T-cell (primary cell): ENCODE results near the gene GUCD1. TPM values are rescaled to one million over a fixed set of nuclear protein-coding genes. Genes with fewer than 3 reads are reported as not detected.

ENCODE experiments used
- ATAC-seq, 4 experiments: fragments of 200-7000 bp in 3 of 4; fragments of 150-1000 bp in 1 of 4; cut with Tn5 transposase; replicated peaks in 1 of 4; 1 replicate in 3 of 4; 2 replicates in 1 of 4; pipeline ENCODE4 v1.10.0; 2021; ENCODE audit warnings: moderate library complexity in 3 of 4, mild to moderate bottlenecking in 2 of 4, moderate number of reproducible peaks in 1 of 4
- CTCF ChIA-PET, 2 donors: fragments of 300-600 bp; sonication (Branson Sonifier 250); formaldehyde crosslinking; loops; one replicate each; lab custom pipeline; 2022; ENCODE audit warnings: antibody characterized with exemption in 2 of 2; lab: Charles Lee
- POLR2A ChIA-PET, 2 donors: fragments of 300-600 bp; sonication (Branson Sonifier 250); formaldehyde crosslinking; loops; one replicate each; lab custom pipeline; 2022; ENCODE audit warnings: antibody characterized with exemption in 2 of 2; lab: Charles Lee
- DNase-seq, 35 experiments: peaks; one replicate each; pipeline versions ENCODE4 v3.0.0 to v3.0.0-alpha.2; 2013 to 2023
- H3K27ac ChIP-seq: one replicate; pipeline ENCODE4 v1.5.1; 2013; ENCODE audit warnings: low read length
- H3K27me3 ChIP-seq, 2 experiments: replicated peaks in 1 of 2; 1 replicate in 1 of 2; 2 replicates in 1 of 2; pipeline versions ENCODE4 v1.6.1 to v1.7.0; 2013; ENCODE audit warnings: low read length in 1 of 2, mixed read lengths in 1 of 2; ENCODE audit not compliant: control insufficient read depth in 2 of 2, insufficient read depth in 2 of 2; ENCODE audit errors: extremely low read depth in 1 of 2
- H3K36me3 ChIP-seq, 2 donors: 1 replicate in 1 of 2; 2 replicates in 1 of 2; pipeline versions ENCODE4 v1.6.1 to v1.7.0; 2013; ENCODE audit warnings: low read length in 1 of 2; ENCODE audit not compliant: control insufficient read depth in 2 of 2, insufficient read depth in 1 of 2; ENCODE audit errors: extremely low read depth in 1 of 2
- H3K4me1 ChIP-seq, 2 experiments: 1 replicate in 1 of 2; 2 replicates in 1 of 2; pipeline versions ENCODE4 v1.6.1 to v1.7.0; 2013; ENCODE audit warnings: low read length in 2 of 2, mixed read lengths in 1 of 2; ENCODE audit not compliant: insufficient read depth in 2 of 2, control insufficient read depth in 1 of 2; ENCODE audit errors: extremely low read depth in 1 of 2
- H3K4me3 ChIP-seq, 2 donors: 1 replicate in 1 of 2; 2 replicates in 1 of 2; pipeline versions ENCODE4 v1.5.1 to v1.7.0; 2013; ENCODE audit warnings: mild to moderate bottlenecking in 2 of 2, low read length in 1 of 2, moderate library complexity in 1 of 2; ENCODE audit not compliant: control insufficient read depth in 1 of 2; ENCODE audit errors: extremely low read depth in 1 of 2
- H3K9me3 ChIP-seq: 2 replicates; pipeline ENCODE4 v1.7.0; 2013
- H3K27ac Mint-ChIP-seq, 2 donors: one replicate each; pipeline ENCODE4 v1.8.0; 2020 to 2021; ENCODE audit warnings: mild to moderate bottlenecking in 2 of 2, mixed read lengths in 2 of 2
- H3K27me3 Mint-ChIP-seq, 2 donors: one replicate each; pipeline ENCODE4 v1.8.0; 2021 to 2022; ENCODE audit warnings: mixed read lengths in 2 of 2
- H3K36me3 Mint-ChIP-seq: one replicate; pipeline ENCODE4 v1.8.0; 2021; ENCODE audit warnings: mixed read lengths
- H3K4me1 Mint-ChIP-seq, 3 donors: one replicate each; pipeline ENCODE4 v1.8.0; 2020 to 2022; ENCODE audit warnings: mixed read lengths in 3 of 3, mild to moderate bottlenecking in 1 of 3
- H3K4me3 Mint-ChIP-seq, 3 donors: one replicate each; pipeline ENCODE4 v1.8.0; 2020 to 2022; ENCODE audit warnings: mild to moderate bottlenecking in 3 of 3, mixed read lengths in 3 of 3, moderate library complexity in 3 of 3
- H3K9me3 Mint-ChIP-seq, 3 donors: one replicate each; pipeline ENCODE4 v1.8.0; 2020 to 2022; ENCODE audit warnings: mixed read lengths in 3 of 3
- WGBS: methylation state at CpG from one replicate; pipeline ENCODE4 v1.1.5; 2013; ENCODE audit warnings: missing lambda C conversion rate; ENCODE audit not compliant: insufficient coverage; 5-methylcytosine and 5-hydroxymethylcytosine counted together
- total RNA-seq, 35 experiments: library from RNA in 6 of 35; stranded (reverse) in 6 of 35; fragments of 120-200 nt in 1 of 35; gene quantifications; one replicate each; pipeline versions ENCODE4 v1.2.1 to v1.2.4 and lab custom pipeline; 2013 to 2026

Gene GUCD1
- total RNA-seq, 5 donors from 2014 or later (not counting 1 experiment from before 2014, with no cell fraction given), result 51.2 to 81.8 (median 73.0) TPM

DNA sequence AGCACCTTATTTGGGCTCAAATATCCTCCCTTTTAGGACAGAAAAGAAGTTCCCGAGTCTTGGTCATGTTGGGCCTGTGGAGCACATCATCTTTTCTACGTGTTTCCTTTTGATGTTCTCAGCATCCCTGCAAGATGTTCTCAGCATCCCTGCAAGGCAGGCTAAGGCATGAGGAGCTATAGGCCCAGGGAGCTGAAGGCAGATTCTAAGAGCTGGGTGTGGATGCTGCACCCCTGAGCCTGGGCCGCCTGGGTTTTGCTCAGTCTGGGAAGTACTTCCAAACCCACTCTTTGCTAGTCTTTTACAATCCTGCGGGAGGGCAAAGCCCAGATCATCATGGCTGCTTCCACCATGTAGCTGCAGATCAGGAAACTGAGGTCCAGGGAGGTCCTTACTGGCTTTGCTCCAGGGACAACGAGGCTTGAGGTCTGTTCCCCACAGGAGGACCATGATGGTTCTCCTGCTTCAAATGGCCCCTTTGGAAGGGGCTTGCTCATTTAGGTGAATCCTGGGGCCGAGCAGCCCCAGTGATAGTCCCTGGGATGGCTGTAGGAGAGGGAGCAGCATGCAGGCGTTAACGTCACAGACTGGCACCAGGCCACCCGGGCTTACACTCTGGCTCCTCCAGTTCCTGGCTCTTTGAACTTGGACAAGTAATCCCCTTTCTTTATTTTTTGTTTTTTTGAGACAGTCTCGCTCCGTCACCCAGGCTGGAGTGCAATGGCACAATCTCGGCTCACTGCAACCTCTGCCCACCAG lies 27.3 kb upstream of the GUCD1 start:
- DNase-seq (no peak), ATAC-seq (no peak)
- no peak overlapping the region for H3K4me3 Mint-ChIP-seq
- Histone ChIP-seq H3K4me1 (no peaks in the 10 kb centered on the region), H3K36me3 (no peaks in the 10 kb centered on the region), H3K9me3 (no peaks in the 10 kb centered on the region), H3K27me3 (no peaks in the 10 kb centered on the region), H3K4me3 (no peak overlapping the region), H3K27ac (no peak overlapping the region)
- H3K27ac Mint-ChIP-seq, result no peak overlapping the region
- no peaks in the 10 kb centered on the region for H3K27me3 Mint-ChIP-seq
- H3K9me3 Mint-ChIP-seq, result no peaks in the 10 kb centered on the region
- peaks cover 0 to 10% (median 0%) of the 10 kb centered on the region in 3 donors for H3K4me1 Mint-ChIP-seq
- POLR2A ChIA-PET, result interaction anchor here in 1 of 2 donors (0.5 kb wide), 1 partner anchor 1722 kb away, joined by 3 read pairs; no protein-coding TSS in a partner anchor
- WGBS, result 96% methylated on average over 7 of the region's 12 CpGs
- CTCF ChIA-PET, result no interaction called here
- H3K36me3 Mint-ChIP-seq, result peaks cover 3% of the 10 kb centered on the region

DNA sequence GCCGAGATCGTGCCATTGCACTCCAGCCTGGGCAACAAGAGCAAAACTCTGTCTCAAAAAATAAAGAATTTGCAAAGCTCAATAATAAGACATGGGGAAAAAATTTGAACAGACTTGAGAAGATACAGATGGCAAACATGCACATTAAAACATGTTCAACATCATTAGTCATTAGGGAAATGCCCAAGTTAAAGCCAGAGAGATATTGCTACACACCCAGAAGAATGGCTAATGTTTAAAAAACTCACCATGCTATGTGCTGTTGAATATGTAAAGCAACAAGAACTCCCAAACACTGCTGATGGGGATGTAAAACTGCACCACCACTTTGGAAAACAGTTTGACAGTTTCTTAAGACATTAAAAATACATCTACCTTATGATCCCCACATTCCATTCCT lies 25.3 kb upstream of the GUCD1 start:
- no CpG with 5 or more reads among the region's 2 CpGs for WGBS
- Mint-ChIP-seq H3K27ac (no peak overlapping the region), H3K4me3 (no peak overlapping the region), H3K4me1 (peaks cover 0 to 10% (median 0%) of the 10 kb centered on the region in 3 donors), H3K9me3 (no peaks in the 10 kb centered on the region), H3K36me3 (peaks cover 6% of the 10 kb centered on the region), H3K27me3 (no peaks in the 10 kb centered on the region)
- peaks cover 0 to 5% of the 10 kb centered on the region in 2 donors for H3K36me3 ChIP-seq
- ChIA-PET POLR2A (no interaction called here), CTCF (no interaction called here)
- ATAC-seq, result no peak
- H3K9me3 ChIP-seq, result no peaks in the 10 kb centered on the region
- H3K27ac ChIP-seq, result no peak overlapping the region
- H3K27me3 ChIP-seq, result no peaks in the 10 kb centered on the region
- no peak for DNase-seq
- H3K4me3 ChIP-seq, result no peak overlapping the region
- no peaks in the 10 kb centered on the region for H3K4me1 ChIP-seq

DNA sequence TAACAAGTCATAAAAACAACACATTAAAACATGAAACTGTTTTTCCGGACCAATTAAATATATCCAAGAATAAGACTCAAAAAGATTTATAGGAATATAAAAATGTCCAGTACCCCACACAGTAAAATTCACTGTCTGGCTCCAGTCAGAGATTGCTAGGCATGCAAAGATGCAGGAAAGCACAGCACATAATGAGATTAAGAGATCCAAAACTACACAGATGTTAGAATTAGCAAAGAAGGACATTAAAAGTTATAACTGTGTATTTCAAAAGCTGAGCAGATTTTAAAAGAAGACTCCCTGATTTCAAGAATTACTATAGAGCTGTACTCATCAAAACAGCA lies 24.3 kb upstream of the GUCD1 start:
- H3K4me1 ChIP-seq, result no peaks in the 10 kb centered on the region
- no peak overlapping the region for H3K4me3 Mint-ChIP-seq
- no peaks in the 10 kb centered on the region for H3K27me3 Mint-ChIP-seq
- no peaks in the 10 kb centered on the region for H3K27me3 ChIP-seq
- H3K27ac ChIP-seq, result no peak overlapping the region
- peaks cover 14% of the 10 kb centered on the region for H3K36me3 Mint-ChIP-seq
- no peaks in the 10 kb centered on the region for H3K9me3 Mint-ChIP-seq
- ChIA-PET CTCF (no interaction called here), POLR2A (no interaction called here)
- H3K27ac Mint-ChIP-seq, result no peak overlapping the region
- peaks cover 0 to 10% (median 0%) of the 10 kb centered on the region in 3 donors for H3K4me1 Mint-ChIP-seq
- no CpG with 5 or more reads among the region's 1 CpG for WGBS
- no peaks in the 10 kb centered on the region for H3K9me3 ChIP-seq
- no peak for ATAC-seq
- DNase-seq, result no peak
- H3K4me3 ChIP-seq, result no peak overlapping the region
- peaks cover 0 to 12% of the 10 kb centered on the region in 2 donors for H3K36me3 ChIP-seq

DNA sequence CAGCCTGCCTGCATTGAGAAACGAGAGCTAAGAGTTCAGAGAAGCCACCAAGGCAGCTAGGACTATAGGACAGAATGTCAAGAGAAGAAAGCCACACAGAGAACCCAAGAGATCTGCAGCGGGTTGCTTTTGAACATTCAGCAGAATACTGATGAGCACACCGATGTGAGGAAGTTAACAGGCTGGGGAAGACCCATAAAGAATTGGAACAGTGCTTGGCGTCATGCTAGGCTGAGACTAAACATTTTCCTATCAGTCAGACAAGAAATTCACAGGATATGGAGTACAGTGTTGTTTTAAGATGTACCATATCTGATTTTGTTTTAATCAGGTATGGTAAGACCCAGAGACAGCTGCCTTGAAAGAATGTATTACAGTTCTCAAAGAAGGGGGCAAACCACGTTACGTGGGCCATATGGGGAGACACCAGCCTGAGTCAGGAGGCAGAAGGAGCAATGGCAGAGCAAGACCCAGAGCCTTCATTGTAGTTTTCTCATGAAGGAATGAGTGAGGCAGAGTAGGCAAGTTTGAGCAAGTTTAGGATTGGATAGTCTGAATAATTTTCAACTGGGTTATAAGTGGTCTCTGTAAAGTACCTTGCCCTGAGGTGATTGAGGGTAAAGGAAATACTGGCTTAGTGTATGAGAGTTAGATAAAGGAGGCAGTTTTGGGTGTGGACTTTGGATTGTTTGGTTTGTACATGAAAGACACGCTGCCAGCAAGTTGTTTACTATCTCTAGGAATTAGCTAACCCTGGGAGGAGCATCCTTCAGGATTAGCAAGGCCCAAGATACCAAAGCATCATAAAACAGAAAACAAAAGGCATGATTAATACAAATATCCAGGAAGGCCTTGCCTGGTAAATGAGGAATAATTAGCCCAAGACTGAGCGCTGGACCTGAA lies 23.7 kb upstream of the GUCD1 start:
- Histone ChIP-seq H3K9me3 (no peaks in the 10 kb centered on the region), H3K4me1 (no peaks in the 10 kb centered on the region), H3K36me3 (peaks cover 0 to 17% of the 10 kb centered on the region in 2 donors), H3K4me3 (no peak overlapping the region), H3K27me3 (no peaks in the 10 kb centered on the region), H3K27ac (no peak overlapping the region)
- Mint-ChIP-seq H3K9me3 (no peaks in the 10 kb centered on the region), H3K27me3 (no peaks in the 10 kb centered on the region), H3K4me3 (no peak overlapping the region), H3K4me1 (peaks cover 0 to 10% (median 0%) of the 10 kb centered on the region in 3 donors), H3K36me3 (peaks cover 18% of the 10 kb centered on the region), H3K27ac (peak overlapping the region; percentile 57 to 62)
- POLR2A ChIA-PET, result no interaction called here
- CTCF ChIA-PET, result no interaction called here
- DNase-seq (no peak), ATAC-seq (no peak)
- 75% methylated on average over 3 of the region's 8 CpGs for WGBS

DNA sequence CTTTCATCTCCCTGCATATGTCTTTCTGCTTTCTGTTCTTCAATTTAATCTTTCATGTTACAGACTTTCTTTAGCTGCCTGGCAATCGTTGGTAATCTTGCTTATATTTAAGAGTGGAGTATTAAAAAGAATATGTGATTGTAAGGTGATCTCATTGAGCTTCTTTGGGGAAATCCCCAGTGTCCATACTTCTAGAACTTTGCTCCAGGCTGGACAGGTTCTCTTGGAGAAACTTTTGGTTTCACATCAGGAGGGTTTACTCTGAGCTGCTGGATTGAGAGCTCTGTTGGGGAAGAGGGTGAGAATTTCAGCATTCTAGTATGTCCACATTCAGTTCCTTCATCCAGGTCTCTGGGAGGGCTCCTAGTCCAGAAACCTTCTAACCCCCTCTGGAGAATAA lies 21.8 kb upstream of the GUCD1 start:
- Mint-ChIP-seq H3K27me3 (no peaks in the 10 kb centered on the region), H3K36me3 (peaks cover 32% of the 10 kb centered on the region), H3K4me3 (no peak overlapping the region), H3K27ac (peak overlapping the region in 1 of 2 donors; percentile 0), H3K9me3 (no peaks in the 10 kb centered on the region), H3K4me1 (peaks cover 0 to 10% (median 0%) of the 10 kb centered on the region in 3 donors)
- Histone ChIP-seq H3K27ac (no peak overlapping the region), H3K4me3 (no peak overlapping the region), H3K27me3 (no peaks in the 10 kb centered on the region), H3K4me1 (no peaks in the 10 kb centered on the region), H3K36me3 (peaks cover 6 to 35% of the 10 kb centered on the region in 2 donors), H3K9me3 (no peaks in the 10 kb centered on the region)
- ATAC-seq, result no peak
- DNase-seq, result no peak
- no CpG with 5 or more reads among the region's 1 CpG for WGBS
- ChIA-PET CTCF (no interaction called here), POLR2A (interaction anchor here in 1 of 2 donors (0.5 kb wide), 1 partner anchor 16 kb away, joined by 5 read pairs; no protein-coding TSS in a partner anchor)

DNA sequence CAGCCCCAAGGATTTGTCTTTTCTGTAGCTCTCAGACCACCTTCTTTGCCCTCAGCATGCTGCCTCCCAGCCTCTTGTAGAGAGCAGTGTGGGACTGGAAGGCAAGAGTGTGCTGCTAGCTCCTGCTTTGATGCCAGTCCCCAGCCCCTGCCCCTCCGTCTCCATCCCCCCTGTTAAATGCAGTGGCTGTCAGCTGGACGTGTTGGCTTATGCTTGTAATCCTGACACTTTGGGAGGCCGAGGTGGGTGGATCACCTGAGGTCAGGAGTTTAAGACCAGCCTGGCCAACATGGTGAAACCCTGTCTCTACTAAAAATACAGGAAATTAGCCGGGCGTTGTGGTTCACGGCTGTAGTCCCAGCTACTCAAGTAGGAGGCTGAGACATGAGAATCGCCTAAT lies 16.3 kb upstream of the GUCD1 start:
- no peak for DNase-seq
- no peaks in the 10 kb centered on the region for H3K9me3 Mint-ChIP-seq
- ATAC-seq, result no peak
- Histone ChIP-seq H3K4me1 (peaks cover 0 to 1% of the 10 kb centered on the region in 2 experiments), H3K27me3 (no peaks in the 10 kb centered on the region), H3K27ac (no peak overlapping the region), H3K36me3 (peaks cover 6 to 71% of the 10 kb centered on the region in 2 donors), H3K4me3 (no peak overlapping the region), H3K9me3 (no peaks in the 10 kb centered on the region)
- ChIA-PET CTCF (no interaction called here), POLR2A (no interaction called here)
- H3K36me3 Mint-ChIP-seq, result peaks cover 42% of the 10 kb centered on the region
- peaks cover 0 to 7% (median 5%) of the 10 kb centered on the region in 3 donors for H3K4me1 Mint-ChIP-seq
- no peak overlapping the region for H3K27ac Mint-ChIP-seq
- WGBS, result 96% methylated on average over 5 of the region's 7 CpGs
- H3K4me3 Mint-ChIP-seq, result no peak overlapping the region
- no peaks in the 10 kb centered on the region for H3K27me3 Mint-ChIP-seq
